K562 (cell line): Measurements from ENCODE around the gene C16orf92. TPM values are rescaled to one million over a fixed set of nuclear protein-coding genes. Genes with fewer than 3 reads are reported as not detected.

Experiments
- ATAC-seq: fragments of 200-7000 bp; cut with Tn5 transposase; 3 replicates; pipeline ENCODE4 v1.9.1; 2020; ENCODE audit warnings: moderate library complexity
- BruUV-seq: library from RNA; stranded (reverse); fragments of 400-500 nt; replicated peaks from 2 replicates; lab custom pipeline; 2021; lab: Mats Ljungman, UMichigan
- CTCF ChIA-PET: fragments of 300-600 bp; formaldehyde crosslinking; extraction: SDS; loops from one replicate; lab custom pipeline; 2021; ENCODE audit warnings: low intra/inter-chr PET ratio; lab: Yijun Ruan, JAX
- POLR2A ChIA-PET: fragments of 300-600, 350-650 bp; sonication (Branson Sonifier 250); formaldehyde crosslinking; extraction: SDS; loops from one replicate; lab custom pipeline; 2021; ENCODE audit warnings: antibody characterized with exemption, inconsistent platforms; lab: Yijun Ruan, JAX
- DNase-seq, 4 experiments: peaks; one replicate each; pipeline versions ENCODE4 v3.0.0 to v3.0.0-alpha.2; 2011 to 2018; ENCODE audit warnings: low spot score in 3 of 4, mixed read lengths in 3 of 4; ENCODE audit errors: extremely low read depth in 1 of 4
- FAIRE-seq: peaks from 2 replicates; lab custom pipeline; 2011; peaks lifted over from hg19 to GRCh38; lab: Jason Lieb, UNC
- H2AFZ ChIP-seq: 2 replicates; pipeline ENCODE4 v1.6.0; 2011; ENCODE audit warnings: low read depth, low read length, control low read depth, inconsistent platforms
- H3K27ac ChIP-seq: fragments of 200-600 bp; 3 replicates; pipeline ENCODE4 v1.8.0; 2011; ENCODE audit warnings: low read depth, mild to moderate bottlenecking, control low read depth, inconsistent platforms, low read length, moderate library complexity, mixed read lengths; ENCODE audit errors: extremely low read depth
- H3K27me3 ChIP-seq, 2 experiments: fragments of 300-600 bp in 1 of 2; 2 replicates in 1 of 2; 3 replicates in 1 of 2; pipeline versions ENCODE4 v1.6.0 to v1.8.0; 2011; ENCODE audit warnings: inconsistent platforms in 2 of 2, low read length in 2 of 2, mild to moderate bottlenecking in 1 of 2, mixed read lengths in 1 of 2, moderate library complexity in 1 of 2; ENCODE audit not compliant: control insufficient read depth in 2 of 2, insufficient read depth in 2 of 2
- H3K36me3 ChIP-seq: fragments of 300-600 bp; 3 replicates; pipeline ENCODE4 v1.8.0; 2011; ENCODE audit warnings: mild to moderate bottlenecking, low read length, inconsistent platforms; ENCODE audit not compliant: control insufficient read depth, insufficient read depth
- H3K4me1 ChIP-seq, 2 experiments: fragments of 200-600 bp in 1 of 2; replicated peaks in 1 of 2; 2 replicates in 1 of 2; 3 replicates in 1 of 2; pipeline versions ENCODE4 v1.5.1 to v1.8.0; 2011; ENCODE audit warnings: inconsistent platforms in 2 of 2, low read length in 2 of 2, mild to moderate bottlenecking in 1 of 2, mixed read lengths in 1 of 2, moderate library complexity in 1 of 2; ENCODE audit not compliant: control insufficient read depth in 2 of 2, insufficient read depth in 2 of 2
- H3K4me2 ChIP-seq: 2 replicates; pipeline ENCODE4 v1.6.1; 2011; ENCODE audit warnings: low read length, control low read depth, inconsistent platforms, mixed read lengths; ENCODE audit not compliant: insufficient read depth
- H3K4me3 ChIP-seq: fragments of 200-600 bp; sonication (generic), shearing (Covaris generic); 2 replicates; pipeline ENCODE4 v1.5.1; 2016; ENCODE audit warnings: control low read depth, inconsistent platforms
- H3K79me2 ChIP-seq: fragments of 200-600 bp; 3 replicates; pipeline ENCODE4 v1.8.0; 2011; ENCODE audit warnings: low read length, inconsistent platforms; ENCODE audit not compliant: control insufficient read depth, insufficient read depth
- H3K9ac ChIP-seq, 2 experiments: 2 replicates each; pipeline versions ENCODE4 v1.6.0 to v1.6.1; 2011; ENCODE audit warnings: low read depth in 2 of 2, low read length in 2 of 2, control low read depth in 1 of 2, inconsistent platforms in 1 of 2, mild to moderate bottlenecking in 1 of 2, mixed read lengths in 1 of 2; ENCODE audit not compliant: insufficient read depth in 1 of 2
- H3K9me1 ChIP-seq: one replicate; pipeline ENCODE4 v1.6.0; 2011; ENCODE audit warnings: inconsistent platforms, mild to moderate bottlenecking, low read length, moderate library complexity; ENCODE audit not compliant: control insufficient read depth, insufficient read depth
- H3K9me3 ChIP-seq: replicated peaks from 2 replicates; pipeline ENCODE4 v1.5.1; 2011; ENCODE audit warnings: low read depth, low read length, inconsistent platforms; ENCODE audit not compliant: control insufficient read depth, insufficient read depth
- H4K20me1 ChIP-seq: replicated peaks from 2 replicates; pipeline ENCODE4 v1.6.1; 2011; ENCODE audit warnings: low read length, inconsistent platforms, mixed read lengths; ENCODE audit not compliant: control insufficient read depth, insufficient read depth
- CTCFL ChIP-seq: IDR thresholded peaks from 2 replicates; pipeline ENCODE4 v1.6.1; 2011; ENCODE audit warnings: borderline replicate concordance, low read depth, mild to moderate bottlenecking, moderate library complexity, low read length; ENCODE audit not compliant: insufficient read depth, poor library complexity, severe bottlenecking
- E2F4 ChIP-seq: sonication (generic); formaldehyde crosslinking; IDR thresholded peaks from 2 replicates; pipeline ENCODE4 v1.8.0; 2022; ENCODE audit warnings: mild to moderate bottlenecking, low read depth, missing genetic modification reagents
- FOSL1 ChIP-seq: fragments of 200-800 bp; sonication (Bioruptor generic); conservative IDR thresholded peaks from 2 replicates; pipeline ENCODE4 v1.6.1; 2016; ENCODE audit warnings: missing genetic modification characterization, missing compliant biosample characterization
- HOMEZ ChIP-seq: fragments of 250-450 bp; sonication (Bioruptor Pico); IDR thresholded peaks from 2 replicates; pipeline ENCODE4 v1.4.0; 2020; ENCODE audit warnings: mild to moderate bottlenecking, moderate library complexity
- NONO ChIP-seq, 2 experiments: fragments of 200-400 bp in 1 of 2; fragments of 450-650 bp in 1 of 2; formaldehyde crosslinking in 1 of 2; IDR thresholded peaks; 2 replicates each; pipeline ENCODE4 v1.6.1; 2017; ENCODE audit warnings: low read depth in 2 of 2, mild to moderate bottlenecking in 2 of 2, moderate library complexity in 2 of 2, low read length in 1 of 2
- PCBP1 ChIP-seq: fragments of 200-400 bp; formaldehyde crosslinking; IDR thresholded peaks from 2 replicates; pipeline ENCODE4 v1.6.1; 2018; ENCODE audit warnings: mild to moderate bottlenecking, low read depth, low read length; ENCODE audit not compliant: poor library complexity, severe bottlenecking
- POLR2G ChIP-seq: fragments of 200-400 bp; formaldehyde crosslinking; IDR thresholded peaks from 2 replicates; pipeline ENCODE4 v1.6.1; 2017; ENCODE audit warnings: low read depth, mild to moderate bottlenecking, antibody characterized with exemption, low read length, moderate library complexity
- PREB ChIP-seq: sonication (generic); formaldehyde crosslinking; IDR thresholded peaks from 2 replicates; pipeline ENCODE4 v1.8.1; 2023; ENCODE audit warnings: mild to moderate bottlenecking, missing genetic modification reagents
- PRMT5 ChIP-seq: sonication (generic); formaldehyde crosslinking; IDR thresholded peaks from 2 replicates; pipeline ENCODE4 v1.5.0; 2020; ENCODE audit warnings: missing genetic modification reagents
- RBFOX2 ChIP-seq: fragments of 200-400 bp; formaldehyde crosslinking; IDR thresholded peaks from 2 replicates; pipeline ENCODE4 v1.6.1; 2017; ENCODE audit warnings: low read depth, mild to moderate bottlenecking, low read length, moderate library complexity
- SREBF1 ChIP-seq: fragments of 150-350 bp; IDR thresholded peaks from 2 replicates; pipeline ENCODE4 v1.6.1; 2014; ENCODE audit warnings: antibody characterized with exemption, low read depth, low read length, borderline replicate concordance
- STAT5B ChIP-seq: fragments of 250-450 bp; sonication (Bioruptor Pico); IDR thresholded peaks from 2 replicates; pipeline ENCODE4 v1.8.0; 2021; ENCODE audit warnings: mild to moderate bottlenecking, inconsistent platforms
- ZNF184 ChIP-seq: sonication (generic); formaldehyde crosslinking; IDR thresholded peaks from 2 replicates; pipeline ENCODE4 v1.5.0; 2020; ENCODE audit warnings: missing genetic modification reagents
- ZNF740 ChIP-seq, 3 experiments: fragments of 200-800 bp in 1 of 3; sonication (Bioruptor generic) in 1 of 3; sonication (generic) in 1 of 3; formaldehyde crosslinking in 1 of 3; IDR thresholded peaks; 2 replicates each; pipeline versions ENCODE4 v1.6.1 to v1.8.0; 2016 to 2022; ENCODE audit warnings: mild to moderate bottlenecking in 2 of 3, missing compliant biosample characterization in 2 of 3, missing genetic modification characterization in 2 of 3, missing genetic modification reagents in 1 of 3
- WGBS: fragments of 100-300 bp; shearing (Covaris generic); methylation state at CpG from one replicate; pipeline ENCODE4 v1.1.6; 2016; ENCODE audit warnings: low coverage, mixed read lengths; ENCODE audit not compliant: insufficient coverage; ENCODE audit errors: missing lambda C conversion rate; 5-methylcytosine and 5-hydroxymethylcytosine counted together
- in situ Hi-C: fragments of 300-500 bp; cut with MboI; formaldehyde crosslinking; loops from 4 replicates; pipeline ENCODE4 v1.15.0; 2018; ENCODE audit warnings: inconsistent platforms, mixed read lengths
- intact Hi-C: fragments of 100-400 bp; cut with micrococcal nuclease; formaldehyde crosslinking; loops from 2 replicates; pipeline ENCODE4 v1.14.2; 2022
- polyA plus RNA-seq, 8 experiments: library from polyadenylated mRNA; depleted of rRNA in 4 of 8; stranded (reverse) in 5 of 8; unstranded in 3 of 8; fragments of >200 nt; fragmentation: Nextera tagmentation in 2 of 8; fragmentation: Illumina TruSeq in 1 of 8; extraction: Ambion mirVana in 2 of 8; extraction: Trizol in 1 of 8; gene quantifications; 2 replicates each; pipeline versions ENCODE4 v1.2.1 to v1.2.3, GENCODE V29; 2011 to 2014; ENCODE audit warnings: inconsistent platforms in 1 of 8, missing spikeins in 1 of 8
- total RNA-seq, 7 experiments: library from RNA; depleted of rRNA in 6 of 7; stranded (reverse); fragments of >200 nt in 6 of 7; fragmentation: Illumina TruSeq in 2 of 7; extraction: Trizol in 2 of 7; gene quantifications; 2 replicates each; pipeline versions ENCODE4 v1.2.1 to v1.2.3, GENCODE V29; 2011 to 2021; ENCODE audit warnings: low replicate concordance in 1 of 7

C16orf92 gene
- total and polyA plus RNA-seq, 9 of the 15 experiments (the other 6 are each of a cell fraction or from before 2014, with no cell fraction given) = not detected

GRCh38 chr16:30004424-30004776 is 18.6 kb upstream of the C16orf92 start:
- WGBS = 77% methylated on average over 13 of the region's 19 CpGs
- BruUV-seq = no TSS peak
- no peaks in the 10 kb centered on the region for H3K9me1 ChIP-seq
- ChIA-PET CTCF (interaction anchor here (1.1 kb wide), 1 partner anchor 141 kb away, joined by 5 read pairs; the partner anchor contains the start of gene CDIPT), POLR2A (interaction anchor here (0.7 to 1.0 kb wide), 2 partner anchors 19 to 142 kb away, joined by 3 read pairs; partner anchors contain the start of gene CDIPT)
- peaks cover 12% of the 10 kb centered on the region; the same call in 1 of the 3 replicates for H3K36me3 ChIP-seq
- no peak for FAIRE-seq
- H3K4me3 ChIP-seq = no peak overlapping the region
- H3K4me2 ChIP-seq = no peak overlapping the region
- H3K4me1 ChIP-seq = peaks cover 0 to 59% of the 10 kb centered on the region in 2 experiments; a peak in 2 of 5 replicates
- 0 out of 4 replicates have a peak overlapping the region, but pooled peaks of 1 of the 2 experiments have one; percentile 64 for H3K9ac ChIP-seq
- no peaks in the 10 kb centered on the region for H3K79me2 ChIP-seq
- no peak for DNase-seq
- in situ Hi-C loops = no loop called here
- H3K27me3 ChIP-seq = peaks cover 0 to 4% of the 10 kb centered on the region in 2 experiments; a peak in 1 of 5 replicates
- no peak overlapping the region for H2AFZ ChIP-seq
- H3K27ac ChIP-seq = no peak overlapping the region
- ATAC-seq = no peak
- intact Hi-C loops = no loop called here
- H3K9me3 ChIP-seq = no peaks in the 10 kb centered on the region
- H4K20me1 ChIP-seq = peaks cover 5% of the 10 kb centered on the region; the same call in 1 of the 2 replicates
- TF ChIP-seq HOMEZ (CRISPR knock-in tag) = no peak
- TF ChIP-seq ZNF740 (CRISPR knock-in tag; IDR thresholded peaks at IDR 0.05) = no peak
- no peak for TF ChIP-seq ZNF740 (tag; IDR thresholded peaks at IDR 0.05)
- no peak for TF ChIP-seq SREBF1
- TF ChIP-seq E2F4 = no peak
- peak; percentile 68; the same call in 1 of the 2 replicates for TF ChIP-seq POLR2G
- TF ChIP-seq ZNF184 = no peak
- TF ChIP-seq CTCFL = no peak
- peak; percentile 48 for TF ChIP-seq RBFOX2
- no peak for TF ChIP-seq STAT5B (CRISPR knock-in tag)
- TF ChIP-seq PREB (CRISPR knock-in tag) = no peak
- no peak for TF ChIP-seq FOSL1 (tag)
- TF ChIP-seq NONO (IDR thresholded peaks at IDR 0.05; ENCODE audit: low read depth in 2 of 2, low read length in 1 of 2) = no peak
- no peak for TF ChIP-seq PRMT5 (CRISPR knock-in tag)
- TF ChIP-seq PCBP1 = no peak
